Loucy (cell line): Measurements from ENCODE around the gene FADS2.

Experiments
- H2AFZ ChIP-seq: fragments of 200-600 bp; sonication (generic); 2 replicates; pipeline ENCODE4 v1.6.0; 2016; ENCODE audit warnings: antibody characterized with exemption, mild to moderate bottlenecking, low read length, moderate library complexity
- H3F3A ChIP-seq: fragments of 200-600 bp; 2 replicates; pipeline ENCODE4 v1.6.0; 2016; ENCODE audit warnings: antibody characterized with exemption, low read depth, mild to moderate bottlenecking
- H3K27me3 ChIP-seq: fragments of 200-600 bp; sonication (generic); 2 replicates; pipeline ENCODE4 v1.6.1; 2014; ENCODE audit warnings: low read length, mild to moderate bottlenecking; ENCODE audit not compliant: insufficient read depth, poor library complexity, severe bottlenecking
- H3K36me3 ChIP-seq: fragments of 200-600 bp; sonication (generic); 2 replicates; pipeline ENCODE4 v1.6.1; 2016; ENCODE audit warnings: low read length; ENCODE audit not compliant: insufficient read depth
- H3K4me1 ChIP-seq: fragments of 200-600 bp; sonication (generic); 2 replicates; pipeline ENCODE4 v1.5.1; 2014; ENCODE audit warnings: low read length, mild to moderate bottlenecking; ENCODE audit not compliant: insufficient read depth, poor library complexity, severe bottlenecking
- H3K4me2 ChIP-seq: fragments of 200-600 bp; sonication (generic); 2 replicates; pipeline ENCODE4 v1.6.0; 2014; ENCODE audit warnings: antibody characterized with exemption, low read length, low read depth, mild to moderate bottlenecking; ENCODE audit not compliant: poor library complexity, severe bottlenecking
- H3K4me3 ChIP-seq: fragments of 200-600 bp; sonication (generic); 2 replicates; pipeline ENCODE4 v1.5.1; 2014; ENCODE audit warnings: low read length, mild to moderate bottlenecking, mixed read lengths; ENCODE audit not compliant: poor library complexity, severe bottlenecking
- H3K79me2 ChIP-seq: fragments of 200-600 bp; sonication (generic); 2 replicates; pipeline ENCODE4 v1.6.1; 2014; ENCODE audit warnings: low read length; ENCODE audit not compliant: insufficient read depth
- H3K9ac ChIP-seq: fragments of 200-600 bp; sonication (generic); 2 replicates; pipeline ENCODE4 v1.6.0; 2014; ENCODE audit warnings: mild to moderate bottlenecking, low read depth, low read length, moderate library complexity; ENCODE audit not compliant: poor library complexity, severe bottlenecking
- H3K9me2 ChIP-seq: fragments of 200-600 bp; sonication (generic); replicated peaks from 2 replicates; pipeline ENCODE4 v1.6.1; 2016; ENCODE audit warnings: low read depth, low read length, mixed read lengths
- H3K9me3 ChIP-seq: fragments of 200-600 bp; sonication (generic); 2 replicates; pipeline ENCODE4 v1.6.1; 2014; ENCODE audit warnings: mild to moderate bottlenecking, antibody characterized with exemption, low read length, low read depth; ENCODE audit not compliant: insufficient read depth
- H4K20me1 ChIP-seq: fragments of 200-600 bp; sonication (generic); 2 replicates; pipeline ENCODE4 v1.6.0; 2014; ENCODE audit warnings: antibody characterized with exemption, low read length, mild to moderate bottlenecking; ENCODE audit not compliant: insufficient read depth, poor library complexity, severe bottlenecking
- EZH2phosphoT487 ChIP-seq: fragments of 200-600 bp; IDR thresholded peaks from 2 replicates; pipeline ENCODE4 v1.6.1; 2018; ENCODE audit warnings: antibody characterized with exemption, mild to moderate bottlenecking, moderate library complexity, borderline replicate concordance
- TF ChIP-seq, protein P1 (sequence below): fragments of 200-600 bp; sonication (generic); conservative IDR thresholded peaks from 2 replicates; pipeline ENCODE4 v1.5.1; 2014; ENCODE audit warnings: mild to moderate bottlenecking, antibody characterized with exemption, low read length

Gene FADS2

DNA sequence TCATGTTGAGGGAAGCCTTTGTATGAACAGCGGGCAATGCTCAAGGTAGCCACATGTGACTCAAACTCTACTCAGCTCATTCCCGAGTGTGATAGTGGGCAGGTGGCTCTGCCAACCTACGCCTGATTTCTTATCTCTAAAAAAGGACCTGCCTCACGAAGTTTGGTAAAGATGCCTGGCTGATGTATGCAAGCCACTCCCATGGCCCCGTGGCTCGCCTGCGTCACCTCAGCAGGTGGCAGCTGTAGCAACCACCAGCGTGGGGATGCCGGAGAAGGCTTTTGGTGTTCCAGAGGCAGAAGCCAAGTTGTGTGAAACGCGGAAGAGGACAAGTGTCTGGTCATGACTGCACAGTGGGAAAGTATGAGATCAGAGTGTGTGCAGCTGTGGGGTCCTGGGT, 5.4 kb downstream of the FADS2 start:
- Histone ChIP-seq H4K20me1 (peaks cover 51% of the 10 kb centered on the region), H3K79me2 (peaks cover 91% of the 10 kb centered on the region)

DNA sequence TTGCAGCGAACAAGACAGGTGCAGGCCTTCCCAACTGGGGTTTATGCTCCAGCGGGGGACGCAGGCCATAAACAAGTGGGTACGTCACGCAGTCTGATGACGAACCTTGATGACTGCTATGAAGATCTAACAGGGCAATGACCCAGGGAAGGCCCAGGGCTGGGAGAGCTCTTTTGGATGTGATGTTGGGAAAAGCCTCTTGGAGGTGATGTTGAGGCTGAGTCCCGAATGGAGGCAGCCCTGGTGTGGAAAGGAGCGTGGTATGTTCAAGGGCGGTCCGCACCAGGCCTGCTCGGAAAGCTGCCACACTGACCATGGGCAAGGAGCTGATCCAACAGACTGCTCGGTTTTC, 5.8 kb downstream of the FADS2 start:
- Histone ChIP-seq H3K4me3 (peak overlapping the region; percentile 84), H3F3A (peaks cover 29% of the 10 kb centered on the region), H3K79me2 (peaks cover 91% of the 10 kb centered on the region), H3K9me3 (no peaks in the 10 kb centered on the region), H3K4me1 (peaks cover 72% of the 10 kb centered on the region), H2AFZ (no peak overlapping the region), H3K9ac (peak overlapping the region; percentile 96), H3K36me3 (peaks cover 17% of the 10 kb centered on the region; the same call in 1 of the 2 replicates), H3K4me2 (peak overlapping the region; percentile 95), H4K20me1 (peaks cover 48% of the 10 kb centered on the region), H3K9me2 (no peaks in the 10 kb centered on the region), H3K27me3 (peaks cover 6% of the 10 kb centered on the region)
- no peak for TF ChIP-seq EZH2phosphoT487
- TF ChIP-seq, protein P1, sequence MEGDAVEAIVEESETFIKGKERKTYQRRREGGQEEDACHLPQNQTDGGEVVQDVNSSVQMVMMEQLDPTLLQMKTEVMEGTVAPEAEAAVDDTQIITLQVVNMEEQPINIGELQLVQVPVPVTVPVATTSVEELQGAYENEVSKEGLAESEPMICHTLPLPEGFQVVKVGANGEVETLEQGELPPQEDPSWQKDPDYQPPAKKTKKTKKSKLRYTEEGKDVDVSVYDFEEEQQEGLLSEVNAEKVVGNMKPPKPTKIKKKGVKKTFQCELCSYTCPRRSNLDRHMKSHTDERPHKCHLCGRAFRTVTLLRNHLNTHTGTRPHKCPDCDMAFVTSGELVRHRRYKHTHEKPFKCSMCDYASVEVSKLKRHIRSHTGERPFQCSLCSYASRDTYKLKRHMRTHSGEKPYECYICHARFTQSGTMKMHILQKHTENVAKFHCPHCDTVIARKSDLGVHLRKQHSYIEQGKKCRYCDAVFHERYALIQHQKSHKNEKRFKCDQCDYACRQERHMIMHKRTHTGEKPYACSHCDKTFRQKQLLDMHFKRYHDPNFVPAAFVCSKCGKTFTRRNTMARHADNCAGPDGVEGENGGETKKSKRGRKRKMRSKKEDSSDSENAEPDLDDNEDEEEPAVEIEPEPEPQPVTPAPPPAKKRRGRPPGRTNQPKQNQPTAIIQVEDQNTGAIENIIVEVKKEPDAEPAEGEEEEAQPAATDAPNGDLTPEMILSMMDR, result no peak

More for the DNA sequence above, 5.4 kb downstream of the FADS2 start:
- H3K4me3 ChIP-seq, result peak overlapping the region; percentile 84
- peaks cover 12% of the 10 kb centered on the region; the same call in 1 of the 2 replicates for H3K36me3 ChIP-seq
- no peaks in the 10 kb centered on the region for H3K9me3 ChIP-seq
- H2AFZ ChIP-seq, result no peak overlapping the region
- peak overlapping the region; percentile 95 for H3K4me2 ChIP-seq
- H3K9me2 ChIP-seq, result no peaks in the 10 kb centered on the region
- H3K9ac ChIP-seq, result peak overlapping the region; percentile 96
- TF ChIP-seq, protein P1, result no peak
- no peak for TF ChIP-seq EZH2phosphoT487
- H3F3A ChIP-seq, result peaks cover 29% of the 10 kb centered on the region
- H3K4me1 ChIP-seq, result peaks cover 72% of the 10 kb centered on the region
- peaks cover 8% of the 10 kb centered on the region for H3K27me3 ChIP-seq

DNA sequence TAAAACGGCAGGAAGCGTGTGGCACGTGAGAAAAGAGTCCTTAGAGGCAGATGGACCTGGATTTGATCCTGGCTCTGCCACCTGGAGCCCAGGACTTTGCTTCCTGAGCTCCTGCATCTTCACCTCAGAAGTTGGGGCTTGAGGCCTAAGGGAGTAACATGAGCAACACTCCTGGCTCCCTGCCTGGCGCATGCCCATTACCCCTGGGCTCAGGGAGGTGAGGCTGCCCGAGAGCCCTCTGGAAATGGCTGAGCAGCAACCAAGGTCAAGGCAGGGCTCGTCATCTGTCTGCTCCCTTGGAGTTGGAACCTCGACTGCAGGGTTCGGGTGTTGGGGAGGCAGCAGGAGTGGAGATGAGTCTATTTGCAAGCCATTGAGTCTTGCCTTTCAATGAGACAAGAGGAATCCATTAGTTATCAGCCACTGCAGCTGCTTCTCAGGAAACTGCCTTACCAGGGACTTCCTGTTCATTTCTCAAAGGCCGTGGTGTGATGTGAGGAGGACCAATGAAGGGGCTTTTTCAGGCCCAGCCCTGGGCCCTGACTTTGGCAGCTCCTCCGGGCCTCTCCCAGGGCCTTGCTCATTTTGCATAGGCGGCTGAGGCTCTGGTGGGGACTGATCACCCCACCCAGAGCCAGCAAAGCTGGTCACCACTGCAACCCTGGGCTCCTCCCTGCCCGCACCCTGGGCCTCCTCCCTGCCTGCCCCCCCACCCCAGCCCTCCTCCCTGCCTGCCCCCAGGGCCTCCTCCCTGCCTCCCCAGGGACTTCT, 6.4 kb downstream of the FADS2 start:
- Histone ChIP-seq H3K36me3 (peaks cover 14% of the 10 kb centered on the region; the same call in 1 of the 2 replicates), H3K4me2 (peak overlapping the region; percentile 95), H3K27me3 (peaks cover under 1% of the 10 kb centered on the region), H3K4me1 (peaks cover 72% of the 10 kb centered on the region), H3K9me3 (no peaks in the 10 kb centered on the region), H3K9ac (peak overlapping the region; percentile 96), H3K4me3 (peak overlapping the region; percentile 84), H3K9me2 (no peaks in the 10 kb centered on the region), H3F3A (peaks cover 29% of the 10 kb centered on the region), H2AFZ (no peak overlapping the region), H3K79me2 (peaks cover 89% of the 10 kb centered on the region), H4K20me1 (peaks cover 43% of the 10 kb centered on the region)
- no peak for TF ChIP-seq EZH2phosphoT487
- TF ChIP-seq, protein P1, result no peak
